GM18517 (cell line): Measurements from ENCODE around the gene ZSWIM6.

Experiments used
- ATAC-seq: cut with Tn5 transposase; IDR thresholded peaks from one replicate; pipeline ENCODE4 v1.9.1; 2021; ENCODE audit warnings: mild to moderate bottlenecking, moderate library complexity; ENCODE audit not compliant: unreplicated experiment

ZSWIM6 gene

DNA sequence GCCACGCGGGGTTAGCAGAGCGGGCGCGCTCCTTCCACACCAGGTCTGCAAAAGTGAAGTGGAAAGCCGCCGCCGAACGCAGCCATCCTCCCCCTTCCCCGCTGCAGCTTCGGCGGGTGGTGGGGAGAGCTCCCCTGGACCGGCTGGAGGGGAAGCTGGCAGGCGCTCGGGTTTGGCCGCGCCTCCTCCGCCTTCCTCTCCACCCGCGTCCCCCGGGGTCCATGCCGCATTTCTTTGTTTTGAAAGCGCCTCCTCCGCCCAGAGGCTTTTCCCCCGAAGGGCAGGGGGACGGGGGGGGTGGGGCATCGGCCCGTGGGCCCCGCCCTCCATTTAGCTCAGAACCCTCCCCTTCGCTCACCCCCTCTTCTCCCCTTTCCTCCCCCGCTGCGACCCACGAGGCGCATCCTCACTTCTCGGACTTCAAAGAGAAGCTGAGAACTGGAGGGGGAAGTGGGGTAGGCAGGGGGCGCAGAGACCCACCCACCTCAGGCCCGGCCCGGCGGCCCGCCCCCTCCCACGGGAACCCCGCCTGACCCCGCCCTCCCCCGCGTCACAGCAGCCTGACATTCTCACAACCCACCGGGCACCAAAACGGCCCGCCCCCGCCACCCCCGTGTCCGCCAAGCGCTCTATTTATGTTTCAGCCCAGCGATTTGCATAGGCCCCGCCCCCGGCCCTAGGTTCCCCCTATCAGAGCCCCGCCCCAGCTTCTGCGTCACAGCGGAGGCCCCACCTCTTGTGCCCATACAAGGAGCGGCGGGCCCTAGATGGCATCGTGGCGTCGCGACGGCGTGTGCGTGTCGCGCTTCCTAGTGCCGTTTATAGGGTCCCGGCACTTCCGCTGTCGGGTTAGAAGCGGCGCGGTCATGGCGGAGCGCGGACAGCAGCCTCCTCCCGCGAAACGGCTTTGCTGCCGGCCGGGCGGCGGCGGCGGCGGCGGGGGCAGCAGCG, at the start of gene ZSWIM6:
TSS of gene ZSWIM6 (plus strand) at position 852 of the 951 bp plus-strand sequence. CDS start at position 867, 15 bp downstream.
- ATAC-seq: peak; percentile 56

DNA sequence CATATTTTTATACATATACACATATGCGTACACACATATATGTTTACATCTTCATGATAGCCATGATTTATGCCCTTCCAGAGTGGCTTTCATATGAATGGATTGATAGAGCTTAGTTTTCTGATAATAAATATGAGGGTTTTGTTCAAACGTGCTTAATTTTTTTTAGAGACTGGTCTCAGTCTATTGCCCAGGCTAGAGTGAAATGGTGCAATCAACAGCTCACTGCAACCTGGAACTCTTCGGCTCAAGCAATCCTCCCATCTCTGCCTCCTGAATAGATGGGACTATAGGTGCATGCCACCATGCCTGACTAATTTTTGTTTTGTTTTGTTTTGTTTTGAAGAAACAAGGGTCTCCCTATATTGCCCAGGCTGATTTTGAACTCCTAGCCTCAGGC, 48.6 kb upstream of the ZSWIM6 start:
- no peak for ATAC-seq

DNA sequence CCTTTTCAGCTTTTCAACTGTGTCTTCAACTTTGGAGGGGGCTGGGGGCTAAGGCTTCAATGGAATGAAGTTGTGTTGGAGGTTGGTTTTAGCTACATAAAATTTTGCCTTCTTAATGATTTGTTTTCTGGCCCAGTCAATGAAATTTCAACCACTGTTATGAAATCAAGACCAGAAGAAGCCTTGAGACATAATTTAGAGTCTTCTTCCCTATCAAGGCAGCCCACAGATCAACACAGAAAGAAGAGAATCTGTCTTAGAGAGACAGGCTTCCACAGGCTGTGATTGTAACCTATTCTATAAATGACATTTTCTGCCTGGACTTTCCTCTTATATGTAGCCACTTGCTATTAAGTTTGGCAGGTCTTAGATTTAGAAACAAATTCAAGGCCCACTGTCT, 46.5 kb upstream of the ZSWIM6 start:
- no peak for ATAC-seq

DNA sequence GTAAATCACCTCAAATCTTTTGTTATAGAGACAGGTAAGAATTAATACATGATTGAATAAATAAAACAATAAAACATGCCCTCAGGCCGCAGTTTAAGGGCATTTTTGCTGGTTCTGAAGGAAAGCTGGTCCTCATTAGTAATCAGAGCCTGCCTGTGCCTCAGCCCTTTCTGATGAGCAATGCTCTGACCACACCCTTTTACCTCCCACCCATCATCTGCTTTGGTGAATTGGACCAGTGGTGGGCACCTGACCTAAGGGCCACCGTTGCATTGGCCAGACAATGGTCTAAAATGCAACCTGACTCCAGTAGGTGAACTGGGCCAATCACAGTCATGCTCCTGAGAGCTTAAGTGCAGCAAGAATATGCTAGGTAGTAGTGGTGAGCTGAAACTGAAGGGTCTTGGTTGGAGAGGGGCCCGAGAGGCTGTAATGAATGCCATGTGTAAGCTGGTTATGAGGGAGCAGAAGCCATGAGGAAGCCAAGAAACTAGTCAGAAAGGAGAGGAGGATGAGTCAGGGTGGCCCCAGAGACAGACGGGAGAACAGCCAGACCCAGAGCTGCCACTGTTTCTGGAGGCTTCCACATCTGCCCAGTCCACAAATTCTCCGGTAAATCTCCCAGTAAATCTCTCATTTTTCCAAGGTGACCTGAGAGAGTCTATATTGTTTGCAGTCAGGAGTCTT, 45.5 kb upstream of the ZSWIM6 start:
- ATAC-seq: no peak

DNA sequence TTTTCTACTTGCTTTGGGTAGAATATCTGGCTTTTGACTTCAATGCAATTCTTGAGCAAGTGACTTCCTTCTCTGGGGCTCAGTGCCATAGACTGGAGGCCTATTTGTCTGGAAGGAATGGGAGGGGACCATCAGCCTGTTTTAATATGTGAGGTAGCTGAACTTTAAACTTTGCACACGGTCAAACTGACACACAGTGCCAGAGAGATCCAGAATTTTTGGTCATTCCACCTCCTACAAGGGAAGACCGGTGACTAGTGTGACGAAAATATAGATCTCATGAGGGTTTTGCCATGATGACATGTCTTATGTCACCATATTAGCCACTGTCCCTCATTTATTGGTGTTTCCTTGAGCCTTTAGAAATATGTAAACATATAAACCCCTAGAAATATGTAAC, 44.6 kb upstream of the ZSWIM6 start:
- ATAC-seq: no peak

DNA sequence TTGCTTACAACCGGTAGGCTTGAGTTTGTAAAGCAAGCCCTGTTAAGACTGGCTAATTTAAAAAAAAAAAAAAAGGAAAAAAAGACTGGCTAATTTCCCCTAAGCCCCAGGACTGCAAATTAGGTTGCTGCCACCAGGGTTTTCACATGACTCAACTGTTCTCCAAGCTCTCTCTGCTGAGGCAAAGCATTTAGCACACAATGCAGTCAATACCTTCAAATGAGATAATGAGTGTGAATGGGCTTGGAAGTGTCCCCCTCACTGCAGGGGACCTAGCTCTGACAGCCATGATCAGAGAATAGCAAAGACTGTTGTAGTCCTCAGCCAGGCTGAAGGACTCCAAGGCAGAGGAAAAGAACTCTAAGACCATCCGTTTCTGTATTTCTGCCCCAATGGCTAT, 42.8 kb upstream of the ZSWIM6 start:
- ATAC-seq: no peak

DNA sequence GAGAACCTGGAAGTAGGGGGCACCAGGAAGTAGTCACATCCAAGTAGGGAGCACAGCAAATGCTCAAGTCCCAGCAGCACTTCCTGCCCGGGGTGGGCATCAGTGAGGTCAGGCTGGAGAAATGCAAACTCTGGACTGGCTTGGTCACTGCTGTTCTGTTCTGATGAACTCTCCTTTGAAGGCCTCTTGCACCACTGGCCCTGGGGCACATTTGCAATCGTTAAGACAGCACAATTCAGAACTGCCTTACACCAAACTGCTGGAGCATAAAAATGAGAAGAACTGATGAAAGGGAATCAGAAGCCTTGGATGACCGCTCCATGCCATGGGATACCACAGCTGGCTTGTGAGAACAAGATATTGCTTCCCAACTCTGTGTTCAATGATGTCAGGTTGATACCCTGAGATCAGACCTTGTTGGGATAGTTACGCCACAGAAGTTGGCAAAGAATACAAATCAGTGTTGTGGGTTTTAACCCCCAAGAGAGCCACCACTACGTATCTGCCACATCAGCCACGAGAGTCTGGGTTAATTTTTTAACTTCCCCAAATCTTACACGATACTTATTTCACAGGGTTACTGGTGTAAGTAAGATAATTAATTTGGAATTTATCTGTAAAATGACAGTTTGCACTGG, 42.3 kb upstream of the ZSWIM6 start:
- no peak for ATAC-seq

DNA sequence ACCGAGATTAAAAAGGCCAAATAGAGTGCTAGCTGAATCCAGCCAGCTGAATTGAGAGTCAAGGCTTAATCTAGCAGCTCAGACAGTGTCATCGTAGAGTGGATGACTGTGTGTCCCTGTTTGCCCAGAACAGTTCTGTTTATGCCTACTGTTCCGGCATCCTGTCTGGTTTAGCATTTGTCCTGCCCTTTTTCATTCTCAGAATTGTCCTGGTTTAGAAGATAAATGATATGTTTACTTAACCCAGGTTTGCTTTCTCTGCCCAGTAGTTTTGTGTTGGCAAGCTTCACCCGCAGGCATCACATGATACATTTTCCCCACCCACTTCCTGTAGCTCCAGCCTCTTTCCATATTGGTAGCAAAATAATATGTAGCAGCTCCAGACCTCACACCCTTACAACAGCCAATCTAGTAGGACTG, 41.3 kb upstream of the ZSWIM6 start:
- ATAC-seq: no peak

DNA sequence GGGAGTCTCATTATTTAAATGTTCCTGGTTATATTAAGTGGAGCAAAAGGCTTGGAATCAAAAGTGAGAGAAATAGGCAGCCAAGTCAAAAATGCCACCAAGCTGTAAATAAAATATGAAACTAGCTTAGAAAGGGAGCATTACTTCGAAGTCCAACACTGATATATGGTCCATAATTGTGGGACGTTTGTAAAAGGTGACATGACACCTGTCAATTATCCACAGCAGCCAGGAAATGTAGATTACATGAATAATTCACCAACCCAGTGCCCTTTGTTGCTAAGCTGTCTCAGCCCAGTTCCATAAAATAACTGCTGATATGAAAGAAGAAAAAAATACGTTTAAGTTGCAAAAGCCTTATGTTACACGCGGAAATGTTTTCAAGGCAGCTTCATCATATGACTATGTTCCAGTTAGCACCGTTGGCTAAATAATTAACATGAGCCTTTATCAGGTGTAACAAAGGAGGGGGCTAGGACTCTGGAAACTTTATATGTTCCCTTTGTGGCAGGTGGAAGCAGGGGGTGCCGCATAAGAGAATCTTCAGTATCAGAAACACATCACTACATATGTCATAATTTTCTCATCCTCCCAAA, 39.9 kb upstream of the ZSWIM6 start:
- ATAC-seq: no peak

DNA sequence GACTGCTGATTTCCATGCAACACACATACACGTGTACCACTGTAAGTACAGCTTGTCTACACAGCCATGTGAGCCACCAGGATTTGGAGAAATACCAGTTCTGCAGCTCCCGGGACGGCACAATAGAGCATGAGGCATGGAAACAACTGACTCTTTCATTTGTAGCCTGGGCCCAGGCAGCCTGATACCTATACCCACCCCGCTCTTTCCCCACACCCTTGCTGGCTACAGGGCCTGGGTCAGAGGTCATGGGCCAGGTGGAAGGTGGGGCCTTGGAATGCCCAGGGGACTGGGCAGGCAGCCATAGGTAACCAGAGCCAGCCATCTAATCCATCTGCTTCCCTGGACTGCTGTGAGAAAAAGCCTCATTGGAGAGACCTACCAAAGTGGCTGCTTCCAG, 39.0 kb upstream of the ZSWIM6 start:
- no peak for ATAC-seq

DNA sequence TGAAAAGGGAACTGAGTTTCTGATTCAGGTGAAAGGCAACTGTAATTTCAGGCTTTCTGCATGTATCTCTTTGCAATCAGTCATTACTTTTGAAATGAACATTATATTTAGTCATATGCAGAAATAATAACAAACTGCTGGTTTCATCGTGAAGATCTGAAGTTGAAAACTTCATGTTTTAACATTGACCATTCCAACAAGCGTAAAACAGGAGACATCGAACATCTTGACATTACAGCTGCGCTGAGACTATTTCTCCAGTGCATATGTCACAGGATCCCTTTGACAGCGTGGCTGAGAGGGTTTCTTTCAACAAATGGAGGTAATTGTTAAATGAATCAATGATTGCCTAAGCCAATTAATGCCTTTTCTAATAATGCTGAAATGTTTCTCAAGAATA, 38.2 kb upstream of the ZSWIM6 start:
- ATAC-seq: no peak

DNA sequence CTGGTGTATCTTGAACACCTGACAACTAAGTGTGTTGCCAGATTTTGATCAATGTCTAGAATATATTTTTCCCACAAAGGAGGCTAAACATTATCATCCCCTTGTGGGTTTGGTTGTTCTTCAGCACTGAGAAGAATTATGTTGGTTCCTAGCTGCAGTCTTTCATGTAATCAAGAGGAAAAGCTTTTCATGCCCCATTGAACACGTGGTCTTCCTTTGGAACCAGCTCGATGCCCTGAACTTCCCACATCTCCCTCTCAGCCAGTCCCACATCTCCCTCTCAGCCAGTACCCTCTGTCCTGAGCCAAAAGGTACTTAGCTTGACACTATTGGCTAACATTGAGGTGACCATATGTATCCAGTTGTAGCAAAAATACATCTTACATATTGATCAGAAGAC, 36.7 kb upstream of the ZSWIM6 start:
- no peak for ATAC-seq

DNA sequence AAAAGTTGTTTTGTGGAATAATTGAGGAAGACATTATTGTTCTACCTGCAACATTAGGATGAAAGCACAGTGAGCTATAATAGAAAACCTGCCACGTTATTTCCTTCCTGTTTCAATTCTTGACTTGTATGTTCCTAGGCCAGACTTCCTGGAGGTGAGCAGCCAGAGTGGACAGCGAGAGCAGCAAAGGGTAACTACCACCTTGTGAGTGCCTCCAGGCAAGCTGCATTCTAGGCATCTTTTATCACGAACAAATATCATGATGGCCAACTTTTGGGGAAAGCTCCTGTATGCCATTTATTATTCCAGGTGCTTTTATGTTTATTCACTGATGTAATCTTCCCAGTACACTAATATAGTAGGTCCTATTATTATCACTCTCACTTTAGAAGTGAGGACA, 34.0 kb upstream of the ZSWIM6 start:
- no peak for ATAC-seq

DNA sequence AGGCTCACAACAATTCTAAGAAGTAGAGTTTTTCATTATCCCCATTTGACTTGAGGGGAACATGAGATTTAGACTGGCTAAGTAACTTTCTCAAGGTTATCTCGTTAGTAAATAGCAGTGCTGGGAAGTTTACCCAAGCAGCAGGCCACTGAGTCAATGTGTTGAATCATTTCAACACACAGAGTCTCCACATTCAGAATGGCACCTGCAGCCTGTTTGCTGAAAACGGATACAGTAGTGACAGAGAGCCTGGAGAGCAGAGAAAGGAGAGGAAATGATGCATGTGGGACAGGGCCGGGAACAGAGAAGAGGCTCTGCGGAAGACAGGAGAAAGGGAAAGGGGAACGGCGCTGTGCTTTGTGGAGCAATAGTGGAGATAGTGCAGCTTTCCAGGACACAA, 33.5 kb upstream of the ZSWIM6 start:
- no peak for ATAC-seq

DNA sequence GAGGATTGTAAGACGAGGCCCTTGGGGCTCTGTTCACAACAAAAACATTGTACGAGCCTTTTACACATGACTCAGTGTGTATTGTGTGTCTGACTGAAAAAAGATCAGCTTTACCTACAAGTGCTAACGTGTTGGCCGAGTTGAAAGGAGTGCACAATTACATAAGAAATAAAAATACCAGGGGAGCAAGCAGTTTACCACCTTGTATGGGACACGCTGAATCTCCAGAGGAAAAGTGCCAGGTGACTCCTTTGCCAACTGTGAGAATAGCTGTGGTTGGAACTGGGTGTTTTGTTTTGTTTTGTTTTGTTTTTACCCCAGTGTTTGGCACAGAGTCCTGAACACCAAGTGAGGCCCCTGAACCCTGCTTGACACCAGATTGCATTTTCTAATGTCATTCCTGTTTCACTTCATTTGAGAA, 32.8 kb upstream of the ZSWIM6 start:
- ATAC-seq: no peak

DNA sequence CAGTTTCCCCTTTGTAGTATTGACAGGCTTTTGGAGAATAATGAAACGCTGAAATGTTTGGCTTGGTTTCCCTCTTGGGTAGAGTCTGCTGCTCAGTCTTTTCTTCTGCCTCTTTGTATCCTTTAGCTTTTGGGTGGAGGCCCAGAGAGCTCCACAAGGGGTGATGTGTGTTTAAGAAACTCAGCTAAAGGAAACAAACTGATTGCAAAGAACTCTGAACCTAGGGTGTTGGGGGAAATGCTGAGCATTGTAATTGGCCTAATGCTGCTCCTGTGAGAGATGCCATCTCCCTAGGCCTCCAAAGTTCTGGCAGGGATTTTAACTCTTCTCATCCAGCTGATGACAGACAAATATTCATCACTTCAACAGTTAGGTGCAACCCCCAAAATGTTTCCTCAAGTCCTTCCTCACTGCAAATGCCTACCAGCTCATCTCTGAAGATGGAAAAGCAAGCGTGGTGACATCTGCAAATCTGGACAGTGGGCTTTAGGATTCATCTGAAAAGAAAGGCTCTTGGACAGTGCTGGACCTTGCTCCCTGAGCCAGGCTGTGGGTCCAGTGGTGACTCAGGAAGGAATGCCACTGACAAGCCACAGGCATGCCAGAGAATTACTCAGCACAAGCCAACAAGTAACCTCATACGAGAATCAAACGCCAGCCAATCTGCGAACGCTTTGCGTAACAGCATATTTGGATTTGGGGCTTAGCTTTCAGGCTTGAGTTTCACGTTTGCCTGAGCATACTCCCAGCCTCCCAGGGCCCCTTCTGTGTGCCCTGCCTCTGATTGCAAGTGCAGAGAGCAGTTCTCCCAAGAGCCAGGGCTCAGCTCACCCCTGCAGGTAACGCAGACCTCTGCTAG, 30.5 kb upstream of the ZSWIM6 start:
- no peak for ATAC-seq

DNA sequence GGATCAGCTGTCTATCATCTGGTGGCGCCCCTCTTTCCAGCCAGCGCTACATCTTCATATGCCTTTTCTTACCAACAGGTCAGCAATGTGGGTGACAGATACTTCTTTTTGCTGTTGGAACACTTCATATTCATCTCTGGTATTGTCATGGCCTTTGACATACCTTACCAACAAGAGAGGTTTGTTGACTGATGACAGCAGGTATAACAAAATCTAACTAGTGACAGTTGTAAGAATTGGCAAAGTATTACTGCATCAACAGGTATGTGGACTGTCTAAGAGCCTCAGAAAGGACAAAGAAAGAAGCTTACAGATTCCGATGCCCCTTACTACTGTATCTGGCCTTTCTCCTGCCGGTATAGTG, 29.9 kb upstream of the ZSWIM6 start:
- ATAC-seq: no peak

DNA sequence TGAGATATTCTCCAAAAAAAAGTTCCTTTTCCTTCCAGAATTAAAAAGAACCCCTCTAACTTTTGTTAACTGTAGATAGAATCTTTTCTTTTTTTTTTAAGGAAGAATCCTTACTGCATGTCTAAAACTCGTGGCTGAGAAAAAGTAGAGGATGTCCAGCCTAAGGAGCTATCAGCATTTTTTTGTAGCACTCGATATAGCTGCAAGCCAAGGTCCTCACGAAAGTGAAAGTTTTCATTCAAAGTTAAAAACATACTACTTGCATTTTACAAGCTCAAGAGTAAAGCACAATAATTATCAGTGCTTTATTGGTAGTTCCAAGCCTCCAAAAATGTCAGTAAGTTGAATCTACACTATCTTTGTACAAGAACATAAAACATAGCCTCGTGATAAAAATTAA, 28.7 kb upstream of the ZSWIM6 start:
- no peak for ATAC-seq

DNA sequence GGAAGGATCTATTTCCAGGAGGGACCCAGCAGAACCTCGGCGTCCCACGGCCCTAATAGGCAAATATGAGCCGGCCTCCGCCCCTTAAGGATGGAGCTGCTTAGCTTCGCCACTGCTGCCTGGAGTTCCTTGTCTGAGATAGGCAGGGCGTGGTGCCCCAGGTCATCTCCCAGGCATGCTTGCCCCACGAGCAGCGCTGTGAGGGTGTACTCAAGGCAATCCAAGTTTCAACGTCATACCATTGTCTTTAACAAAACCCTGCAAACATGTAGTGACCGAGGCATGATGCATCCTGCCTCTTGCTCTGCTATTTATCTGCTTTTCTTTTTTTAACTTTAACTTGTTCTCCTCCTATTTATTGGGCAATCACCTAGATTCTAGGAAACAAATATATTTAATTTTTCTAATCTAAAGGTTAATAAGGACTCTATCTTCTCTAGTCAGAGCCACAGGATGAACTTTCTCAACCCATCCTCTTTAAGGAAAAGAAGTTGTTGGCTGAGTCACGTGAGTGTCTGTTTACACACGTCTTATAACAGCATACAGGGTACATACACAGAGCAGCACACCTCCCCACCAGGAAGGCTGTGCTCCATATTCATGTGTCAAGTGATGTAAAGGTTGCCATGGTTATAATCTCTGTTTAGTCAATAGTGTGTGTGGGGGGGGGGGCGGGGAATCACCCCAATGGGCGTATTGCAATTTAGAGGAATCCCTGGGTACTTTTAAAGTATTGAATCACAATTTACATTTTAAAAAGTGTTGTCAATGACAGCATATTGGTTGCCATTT, 27.3 kb upstream of the ZSWIM6 start:
- no peak for ATAC-seq
